Brain microvascular endothelial cell (primary cell): Measurements from ENCODE around the gene FRMPD3.

Experiments used
- DNase-seq: peaks from one replicate; pipeline ENCODE4 v3.0.0-alpha.2; 2020
- H3K27ac ChIP-seq: fragments of 250-450 bp; sonication (Bioruptor Pico); 2 replicates; pipeline ENCODE4 v1.5.1; 2020; ENCODE audit warnings: mild to moderate bottlenecking, moderate library complexity
- H3K27me3 ChIP-seq: fragments of 250-450 bp; sonication (Bioruptor Pico); replicated peaks from 2 replicates; pipeline ENCODE4 v1.5.1; 2020; ENCODE audit warnings: mild to moderate bottlenecking
- H3K36me3 ChIP-seq: fragments of 250-450 bp; sonication (Bioruptor Pico); replicated peaks from 2 replicates; pipeline ENCODE4 v1.5.1; 2020; ENCODE audit warnings: mild to moderate bottlenecking
- H3K4me3 ChIP-seq: 2 replicates; pipeline ENCODE4 v1.5.1; 2011; ENCODE audit warnings: low read depth, mild to moderate bottlenecking, control low read depth, low read length, moderate library complexity
- CTCF ChIP-seq: IDR thresholded peaks from 2 replicates; pipeline ENCODE4 v1.5.1; 2011; ENCODE audit warnings: low read depth, mild to moderate bottlenecking, moderate library complexity, low read length, control low read depth, inconsistent platforms; ENCODE audit errors: missing control alignments
- in situ Hi-C: cut with HindIII; loops from 2 replicates; pipeline ENCODE4 v1.10.0; 2017; ENCODE audit warnings: low sequenced_read_pairs, low pct_ligation_motif_present

Gene FRMPD3

GRCh38 chrX:107482046-107482445 lies 32.6 kb downstream of the FRMPD3 start:
- no peak for DNase-seq
- no peaks in the 10 kb centered on the region for H3K36me3 ChIP-seq
- H3K27me3 ChIP-seq = no peaks in the 10 kb centered on the region
- H3K27ac ChIP-seq = no peak overlapping the region
- in situ Hi-C loops = no loop called here
- no peak overlapping the region for H3K4me3 ChIP-seq
- TF ChIP-seq CTCF = no peak

- DNase-seq = no peak
- Histone ChIP-seq H3K36me3 (no peaks in the 10 kb centered on the region), H3K27me3 (no peaks in the 10 kb centered on the region), H3K27ac (no peak overlapping the region), H3K4me3 (no peak overlapping the region)
- in situ Hi-C loops = no loop called here
- TF ChIP-seq CTCF = no peak
These were observed 34.7 kb downstream of the FRMPD3 start for GRCh38 chrX:107484002-107484726.

GRCh38 chrX:107485013-107485412 lies 35.6 kb downstream of the FRMPD3 start:
- H3K27me3 ChIP-seq = no peaks in the 10 kb centered on the region
- in situ Hi-C loops = no loop called here
- no peak overlapping the region for H3K4me3 ChIP-seq
- no peak for DNase-seq
- no peak overlapping the region for H3K27ac ChIP-seq
- peak; percentile 15 for TF ChIP-seq CTCF
- H3K36me3 ChIP-seq = no peaks in the 10 kb centered on the region

GRCh38 chrX:107493141-107493540 lies 43.7 kb downstream of the FRMPD3 start:
- Histone ChIP-seq H3K4me3 (no peak overlapping the region), H3K27me3 (no peaks in the 10 kb centered on the region), H3K36me3 (no peaks in the 10 kb centered on the region), H3K27ac (no peak overlapping the region)
- no peak for TF ChIP-seq CTCF
- in situ Hi-C loops = no loop called here
- no peak for DNase-seq

- H3K4me3 ChIP-seq = no peak overlapping the region
- TF ChIP-seq CTCF = no peak
- H3K27ac ChIP-seq = no peak overlapping the region
- no peaks in the 10 kb centered on the region for H3K36me3 ChIP-seq
- in situ Hi-C loops = no loop called here
- H3K27me3 ChIP-seq = no peaks in the 10 kb centered on the region
- DNase-seq = no peak
These were observed 47.3 kb downstream of the FRMPD3 start for GRCh38 chrX:107496786-107497185.
